ENCODE measurements around the gene DAZL.

The DAZL gene

GRCh38 chr3:16568532-16568931 lies 36.7 kb downstream of the DAZL start:
- no peak overlapping the region for H3K4me3 ChIP-seq (ENCODE audit: low read depth, low read length)
- ChIA-PET CTCF (no interaction called here), POLR2A (no interaction called here)
- TF ChIP-seq, protein P1, sequence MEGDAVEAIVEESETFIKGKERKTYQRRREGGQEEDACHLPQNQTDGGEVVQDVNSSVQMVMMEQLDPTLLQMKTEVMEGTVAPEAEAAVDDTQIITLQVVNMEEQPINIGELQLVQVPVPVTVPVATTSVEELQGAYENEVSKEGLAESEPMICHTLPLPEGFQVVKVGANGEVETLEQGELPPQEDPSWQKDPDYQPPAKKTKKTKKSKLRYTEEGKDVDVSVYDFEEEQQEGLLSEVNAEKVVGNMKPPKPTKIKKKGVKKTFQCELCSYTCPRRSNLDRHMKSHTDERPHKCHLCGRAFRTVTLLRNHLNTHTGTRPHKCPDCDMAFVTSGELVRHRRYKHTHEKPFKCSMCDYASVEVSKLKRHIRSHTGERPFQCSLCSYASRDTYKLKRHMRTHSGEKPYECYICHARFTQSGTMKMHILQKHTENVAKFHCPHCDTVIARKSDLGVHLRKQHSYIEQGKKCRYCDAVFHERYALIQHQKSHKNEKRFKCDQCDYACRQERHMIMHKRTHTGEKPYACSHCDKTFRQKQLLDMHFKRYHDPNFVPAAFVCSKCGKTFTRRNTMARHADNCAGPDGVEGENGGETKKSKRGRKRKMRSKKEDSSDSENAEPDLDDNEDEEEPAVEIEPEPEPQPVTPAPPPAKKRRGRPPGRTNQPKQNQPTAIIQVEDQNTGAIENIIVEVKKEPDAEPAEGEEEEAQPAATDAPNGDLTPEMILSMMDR (IDR thresholded peaks at IDR 0.05; ENCODE audit: insufficient read depth, low read length, missing control alignments), result no peak
- no peak for DNase-seq (ENCODE audit: low read depth, low spot score)

DNA sequence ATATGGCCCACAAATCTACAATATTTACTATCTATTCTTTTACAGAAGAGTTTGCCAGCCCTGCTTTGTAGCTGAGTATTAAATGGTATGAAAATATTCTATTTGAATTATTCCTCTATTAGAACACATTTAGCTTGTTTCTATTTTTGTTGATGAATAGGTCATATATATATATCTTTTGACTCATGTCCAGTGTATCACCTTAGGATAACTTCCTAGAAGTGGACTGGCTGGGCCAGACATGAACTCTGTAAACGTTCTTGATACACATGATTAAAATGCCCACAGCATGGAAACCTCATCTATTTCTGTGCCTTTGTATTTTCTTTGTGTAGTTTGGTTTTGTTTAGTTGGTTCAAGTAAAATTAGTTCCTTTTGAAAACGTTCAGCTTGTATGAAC lies 37.1 kb downstream of the DAZL start:
- no peak for DNase-seq (ENCODE audit: low read depth, low spot score)
- ChIA-PET POLR2A (no interaction called here), CTCF (no interaction called here)
- H3K4me3 ChIP-seq (ENCODE audit: low read depth, low read length), result no peak overlapping the region
- TF ChIP-seq, protein P1 (IDR thresholded peaks at IDR 0.05; ENCODE audit: insufficient read depth, low read length, missing control alignments), result no peak

DNA sequence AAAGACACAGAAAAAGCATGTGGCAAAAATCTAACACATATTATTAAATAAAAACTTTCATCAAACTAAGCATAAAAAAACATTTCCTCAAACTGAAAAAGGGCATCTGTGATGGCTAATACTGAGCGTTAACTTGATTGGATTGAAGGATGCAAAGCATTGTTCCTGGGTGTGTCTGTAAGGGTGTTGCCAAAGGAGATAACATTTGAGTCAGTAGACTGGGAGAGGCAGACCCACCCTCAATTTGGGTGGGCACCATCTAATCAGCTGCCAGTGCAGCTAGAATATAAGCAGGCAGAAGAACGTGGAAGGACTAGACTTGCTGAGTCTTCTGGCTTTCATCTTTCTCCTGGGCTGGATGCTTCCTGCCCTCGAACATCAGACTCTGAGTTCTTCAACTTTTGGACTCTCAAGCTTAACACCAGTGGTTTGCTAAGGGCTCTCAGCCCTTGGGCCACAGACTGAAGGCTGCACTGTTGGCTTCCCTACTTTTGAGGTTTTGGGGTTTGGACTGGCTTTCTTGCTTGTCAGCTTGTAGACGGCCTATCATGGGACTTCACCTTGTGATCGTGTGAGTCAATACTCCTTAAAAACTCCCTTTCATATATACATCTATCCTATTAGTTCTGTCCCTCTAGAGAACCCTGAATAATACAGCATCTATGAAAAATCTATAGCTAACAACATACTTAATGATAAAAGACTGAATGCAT lies 45.4 kb downstream of the DAZL start:
- DNase-seq (ENCODE audit: low read depth, low spot score), result no peak
- TF ChIP-seq, protein P1 (IDR thresholded peaks at IDR 0.05; ENCODE audit: insufficient read depth, low read length, missing control alignments), result no peak
- POLR2A ChIA-PET, result no interaction called here
- CTCF ChIA-PET, result interaction anchor here (1.2 to 2.0 kb wide), 3 partner anchors 8 to 271 kb away, joined by 3 to 7 read pairs (median 5); no protein-coding TSS in a partner anchor
- no peak overlapping the region for H3K4me3 ChIP-seq (ENCODE audit: low read depth, low read length)

DNA sequence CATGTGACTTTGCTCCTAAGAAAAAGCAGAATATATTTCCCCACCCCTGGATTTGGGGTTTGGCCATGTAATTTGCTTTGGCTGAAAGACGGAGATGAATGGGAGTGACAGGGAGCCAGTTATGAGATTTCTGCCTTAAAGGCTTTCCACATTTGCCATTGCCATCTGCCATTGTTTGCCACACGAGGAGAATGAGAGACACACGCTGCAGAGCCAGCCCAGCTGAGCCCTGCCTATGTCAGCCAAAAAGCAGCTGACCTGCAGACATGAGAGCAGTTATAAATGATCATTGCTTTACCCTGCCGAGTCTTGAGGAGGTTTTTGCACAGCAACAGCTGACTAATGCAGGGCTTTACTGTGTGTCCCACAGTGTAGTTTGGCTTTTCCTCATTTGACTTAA lies 51.1 kb downstream of the DAZL start:
- TF ChIP-seq, protein P1 (IDR thresholded peaks at IDR 0.05; ENCODE audit: insufficient read depth, low read length, missing control alignments), result no peak
- ChIA-PET POLR2A (no interaction called here), CTCF (interaction anchor here (0.8 to 5.2 kb wide), 4 partner anchors 262 to 287 kb away, joined by 4 to 180 read pairs (median 79); partner anchors contain the start of genes DPH3 and OXNAD1)

DNA sequence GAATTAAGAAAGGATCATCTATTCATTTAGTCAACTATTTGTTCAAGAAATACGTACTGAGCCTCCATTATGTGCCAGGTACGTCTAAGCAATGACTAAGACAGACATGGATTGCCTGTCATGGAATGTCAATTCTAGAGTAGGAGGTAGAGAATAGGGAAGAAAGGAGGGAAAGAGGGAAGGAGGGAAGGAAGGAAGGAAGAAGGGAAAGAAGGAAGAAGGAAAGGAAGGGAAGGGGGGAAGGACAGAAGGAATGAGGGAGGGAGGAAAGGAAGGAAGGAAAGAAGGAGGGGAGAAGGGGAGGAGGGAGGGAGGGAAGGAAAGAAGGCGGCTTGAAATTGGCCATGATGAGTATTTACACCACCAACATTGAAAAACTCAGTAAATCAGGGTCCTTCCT lies 52.5 kb downstream of the DAZL start:
- TF ChIP-seq, protein P1 (IDR thresholded peaks at IDR 0.05; ENCODE audit: insufficient read depth, low read length, missing control alignments), result no peak
- DNase-seq (ENCODE audit: low read depth, low spot score), result no peak
- CTCF ChIA-PET, result interaction anchor here (0.7 to 5.2 kb wide), 10 partner anchors 8 to 286 kb away, joined by 3 to 180 read pairs (median 4); partner anchors contain the start of genes DPH3 and OXNAD1
- POLR2A ChIA-PET, result no interaction called here
- no peak overlapping the region for H3K4me3 ChIP-seq (ENCODE audit: low read depth, low read length)

More for the DNA sequence above, 51.1 kb downstream of the DAZL start:
- DNase-seq (ENCODE audit: low read depth, low spot score), result no peak
- no peak overlapping the region for H3K4me3 ChIP-seq (ENCODE audit: low read depth, low read length)

- CTCF ChIA-PET, result interaction anchor here (0.7 to 5.2 kb wide), 22 partner anchors 9 to 754 kb away, joined by 3 to 180 read pairs (median 4); partner anchors contain the start of genes DPH3 and OXNAD1
- TF ChIP-seq, protein P1 (IDR thresholded peaks at IDR 0.05; ENCODE audit: insufficient read depth, low read length, missing control alignments), result no peak
- no peak for DNase-seq (ENCODE audit: low read depth, low spot score)
- H3K4me3 ChIP-seq (ENCODE audit: low read depth, low read length), result no peak overlapping the region
- POLR2A ChIA-PET, result no interaction called here
Measured at GRCh38 chr3:16551342-16551976, 53.8 kb downstream of the DAZL start.
